ENCODE data around the gene PARP16.
"Not testable (repeated sequence)": the region's sequence is repeated elsewhere in the genome, so short reads cannot be mapped to it uniquely, and the experiment has no call there.

GRCh38 chr15:65236443-65236842, 50.2 kb downstream of the PARP16 start:
- TF ChIP-seq CTCF (IDR thresholded peaks at IDR 0.05 in 8 of 11, conservative IDR thresholded peaks at IDR 0.05 in 3 of 11); POLR2A (IDR thresholded peaks at IDR 0.05); POLR2AphosphoS5 (IDR thresholded peaks at IDR 0.05): not testable (repeated sequence)
